Activated T-helper 1 cell treated with Interleukin-2 at 50 U/mL for 16 hours (primary cell): ENCODE measurements around the gene HTR2A.
A peak's percentile ranks its signal among the peaks of the same experiment; 100 is the strongest.

Experiments used
- DNase-seq: peaks from one replicate; pipeline ENCODE4 v3.0.0-alpha.2; 2020; ENCODE audit warnings: low read depth

HTR2A gene

DNA sequence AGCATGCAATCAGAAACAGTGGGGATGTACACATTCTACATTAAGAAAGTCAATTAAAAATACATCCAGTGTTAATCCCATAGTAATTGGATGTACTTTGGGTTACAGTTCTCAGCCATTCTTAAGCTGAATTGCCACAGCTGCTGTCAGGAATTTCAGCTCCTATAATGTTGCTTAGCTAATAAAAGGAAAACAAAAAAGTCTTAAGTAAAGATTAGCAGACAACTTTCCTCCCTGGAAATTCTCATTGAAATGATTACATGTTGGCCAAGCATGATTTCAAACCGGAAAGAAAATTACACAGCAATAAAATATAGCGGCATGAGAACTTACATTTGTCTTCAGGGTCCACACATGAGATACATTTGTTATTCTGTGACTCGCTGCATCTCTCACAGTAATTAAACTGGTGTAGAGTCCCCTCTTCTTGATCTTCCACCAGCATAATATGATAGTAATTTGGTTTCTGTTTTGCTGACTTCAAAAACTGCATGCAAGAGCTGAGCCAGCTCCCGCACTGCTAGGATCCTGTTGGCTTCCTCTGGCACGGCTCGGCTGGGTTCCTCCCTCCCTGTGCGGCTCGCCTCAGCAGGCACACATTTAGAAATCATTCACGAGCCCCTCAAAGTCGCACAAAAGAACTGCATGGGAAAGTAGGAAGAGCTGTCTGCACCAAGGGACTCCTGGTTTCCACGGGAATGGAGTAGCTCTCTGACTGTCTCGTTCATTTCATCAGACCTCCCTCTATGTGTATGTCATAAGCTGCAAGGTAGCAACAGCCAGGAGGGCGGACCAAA is at the start of gene HTR2A:
TSS of gene HTR2A (minus strand) at position 713 of the 797 bp plus-strand sequence. CDS start 1,147 bp downstream, outside the sequence.
- DNase-seq = no peak

DNA sequence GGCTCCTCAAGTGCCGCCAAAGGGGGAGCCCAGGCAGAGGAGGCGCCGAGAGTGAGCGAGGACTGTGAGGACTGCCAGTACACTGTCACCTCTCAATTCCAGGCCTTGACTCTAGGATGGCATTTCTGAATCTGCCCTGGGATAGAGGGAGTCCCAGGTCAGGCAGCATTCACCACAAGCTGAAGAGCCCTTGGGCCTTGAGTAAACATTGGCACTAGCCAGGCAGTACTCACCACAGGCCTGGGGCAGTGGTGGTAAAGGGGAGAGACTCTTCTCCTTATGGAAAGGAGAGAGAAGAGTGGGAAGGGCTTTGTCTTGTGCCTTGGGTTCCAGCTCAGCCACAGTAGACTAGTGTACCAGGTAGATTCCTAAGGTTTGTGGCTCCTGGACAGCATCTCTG is 39.7 kb upstream of the HTR2A start:
- no peak for DNase-seq

DNA sequence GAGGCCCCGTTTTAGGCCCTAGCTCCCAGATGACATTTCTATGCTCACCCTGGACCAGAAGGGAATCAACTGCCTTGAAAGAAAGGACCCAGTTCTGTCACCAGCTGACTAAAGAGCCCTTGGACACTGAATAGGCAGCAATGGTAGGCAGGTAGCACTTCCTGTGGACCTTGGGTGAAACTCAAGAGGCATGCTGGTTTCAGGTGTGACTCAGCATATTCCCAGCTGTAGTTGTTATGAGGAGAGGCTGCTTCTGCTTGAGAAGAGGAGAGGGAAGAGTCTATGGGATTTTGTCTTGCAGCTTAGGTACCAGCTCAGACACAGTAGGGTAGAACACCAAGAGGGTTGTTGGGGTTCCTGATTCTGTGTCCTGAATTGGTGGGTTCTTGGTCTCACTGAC is 37.9 kb upstream of the HTR2A start:
- no peak for DNase-seq

DNA sequence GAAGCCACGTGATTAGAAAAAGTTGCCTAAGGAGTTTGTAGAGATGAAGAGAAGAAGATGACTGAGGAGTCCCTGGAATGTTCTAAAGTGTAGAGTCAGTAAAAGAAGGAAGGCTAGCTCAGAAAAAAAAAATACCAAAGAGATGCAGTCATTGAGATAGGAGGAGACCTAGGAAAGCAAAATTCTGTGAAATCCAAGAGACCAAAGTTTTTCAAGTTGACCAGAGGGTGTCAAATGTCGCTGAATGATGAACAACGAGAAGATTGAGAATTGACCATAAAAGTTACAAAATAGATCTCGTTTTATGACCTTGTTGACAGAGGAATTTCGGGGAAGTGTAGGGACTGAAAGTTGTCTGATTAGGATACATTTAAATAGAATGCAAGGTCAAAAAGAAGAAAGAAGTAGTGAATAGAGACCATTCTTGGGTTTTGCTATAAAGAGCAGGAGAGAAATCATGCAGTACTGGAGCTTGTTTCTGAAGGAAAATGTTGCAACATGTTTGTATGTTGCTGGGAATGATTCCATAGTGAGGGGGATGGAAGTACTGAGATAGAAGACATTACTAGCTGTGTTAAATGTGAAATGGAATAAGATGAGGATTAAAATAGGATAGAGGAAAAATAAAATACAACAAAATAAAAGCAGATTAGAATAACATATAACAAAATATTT is 30.2 kb upstream of the HTR2A start:
- no peak for DNase-seq

DNA sequence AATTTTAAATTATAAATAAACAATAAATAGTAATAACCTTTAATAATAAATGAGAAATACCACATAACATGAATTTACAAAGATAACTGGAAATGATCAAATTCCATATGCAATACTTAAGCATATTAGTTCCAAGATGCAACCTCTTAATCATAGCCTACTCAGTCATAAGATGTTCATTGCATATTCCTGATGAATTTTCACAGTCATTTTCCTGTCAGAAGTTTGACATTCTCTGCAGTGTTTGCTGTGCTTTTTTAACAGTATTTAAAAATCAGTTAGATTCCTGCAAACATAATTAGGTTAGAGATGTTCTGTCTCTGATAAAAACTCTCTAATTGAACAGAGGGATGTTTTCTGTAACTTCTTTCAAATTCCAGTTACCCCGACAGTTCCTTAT is 28.6 kb upstream of the HTR2A start:
- no peak for DNase-seq

DNA sequence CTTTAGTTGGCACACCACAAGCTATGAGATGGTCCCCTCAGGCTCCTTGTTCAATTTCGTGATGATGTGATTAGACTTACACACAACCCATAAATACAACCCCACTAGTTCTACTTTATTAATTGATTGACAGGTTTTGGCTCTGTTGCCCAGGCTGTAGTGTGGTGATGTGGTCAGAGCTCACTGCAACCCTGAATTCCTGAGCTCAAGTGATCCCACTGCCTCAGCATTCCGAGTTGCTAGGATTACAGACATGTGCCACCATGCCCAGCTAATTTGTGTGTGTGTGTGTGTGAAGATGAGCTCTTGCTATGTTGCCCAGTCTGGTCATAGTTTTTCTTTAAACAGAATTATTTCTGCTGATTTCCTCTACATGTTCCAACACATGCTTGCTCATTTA is 17.5 kb upstream of the HTR2A start:
- no peak for DNase-seq

DNA sequence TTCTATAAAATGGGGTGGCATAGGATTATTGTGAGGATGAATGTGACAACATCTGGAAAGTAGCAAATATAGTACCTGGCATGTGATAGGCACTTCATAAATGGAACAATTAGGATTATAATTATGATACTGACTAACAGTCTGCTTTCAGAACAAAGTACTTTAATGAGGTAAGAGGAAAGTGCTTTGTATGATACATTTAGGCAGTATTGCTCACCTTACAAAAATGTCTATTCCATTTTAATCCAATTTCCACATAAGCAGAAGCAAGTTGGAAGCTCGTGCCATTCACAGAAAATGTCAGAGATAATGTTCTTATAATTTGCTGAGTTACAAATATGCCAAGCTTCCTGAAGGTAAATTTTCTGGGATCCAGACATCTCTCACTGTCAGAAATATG is 16.9 kb upstream of the HTR2A start:
- no peak for DNase-seq

DNA sequence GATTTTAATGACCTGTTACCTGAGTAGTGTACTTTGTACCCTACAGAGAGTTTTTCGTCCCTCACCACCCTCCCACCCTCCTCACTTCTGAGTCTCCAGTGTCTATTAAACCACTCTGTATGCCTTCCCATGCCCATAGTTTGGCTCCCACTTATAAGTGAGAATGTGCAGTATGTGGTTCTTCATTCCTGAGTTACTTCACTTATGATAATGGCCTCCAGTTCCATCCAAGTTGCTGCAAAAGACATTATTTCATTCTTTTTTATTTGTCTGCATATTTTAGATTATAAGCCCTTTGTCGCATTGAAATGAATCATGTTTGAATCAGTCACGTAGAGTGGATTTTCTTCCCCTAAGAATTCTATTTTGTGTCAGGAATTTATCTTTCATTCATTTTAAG is 12.2 kb upstream of the HTR2A start:
- no peak for DNase-seq

DNA sequence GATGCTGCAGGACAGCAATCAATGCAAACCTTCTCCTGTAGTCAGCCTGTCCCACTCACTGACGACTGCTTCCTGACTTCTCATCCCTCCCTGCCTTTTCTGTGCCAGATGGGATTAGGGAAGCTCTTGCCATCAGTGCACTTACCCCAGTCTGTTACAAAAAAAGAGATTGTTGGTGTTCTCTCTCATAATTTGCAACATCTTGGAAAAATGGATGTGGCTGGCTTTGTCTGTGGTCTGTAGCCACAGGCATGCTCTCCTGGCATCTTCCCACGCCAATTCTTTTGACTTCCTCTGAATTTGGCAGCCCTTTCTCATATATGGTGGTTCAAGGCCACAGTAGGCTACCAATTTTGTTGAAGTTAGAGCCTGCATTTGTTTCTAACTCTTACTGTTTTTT is 11.6 kb upstream of the HTR2A start:
- DNase-seq = no peak

DNA sequence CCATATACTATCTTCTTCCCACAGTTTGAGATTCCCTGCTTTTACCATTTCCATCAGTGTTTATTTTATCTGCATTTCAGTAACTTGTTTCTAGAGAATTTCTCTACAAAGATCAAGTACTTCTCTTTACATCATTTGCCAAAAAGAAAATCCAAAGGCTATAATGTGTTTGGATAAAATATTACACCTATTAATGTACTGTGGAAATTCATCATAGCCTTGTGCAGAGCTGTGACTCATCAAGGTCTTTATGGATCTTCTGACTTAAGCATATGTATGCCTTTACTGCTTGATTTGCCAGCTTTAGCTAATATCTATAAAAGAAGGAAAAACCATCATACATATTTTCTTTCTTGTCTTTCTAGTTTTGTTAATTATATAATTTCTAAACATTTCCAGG is 9.6 kb upstream of the HTR2A start:
- DNase-seq = no peak

DNA sequence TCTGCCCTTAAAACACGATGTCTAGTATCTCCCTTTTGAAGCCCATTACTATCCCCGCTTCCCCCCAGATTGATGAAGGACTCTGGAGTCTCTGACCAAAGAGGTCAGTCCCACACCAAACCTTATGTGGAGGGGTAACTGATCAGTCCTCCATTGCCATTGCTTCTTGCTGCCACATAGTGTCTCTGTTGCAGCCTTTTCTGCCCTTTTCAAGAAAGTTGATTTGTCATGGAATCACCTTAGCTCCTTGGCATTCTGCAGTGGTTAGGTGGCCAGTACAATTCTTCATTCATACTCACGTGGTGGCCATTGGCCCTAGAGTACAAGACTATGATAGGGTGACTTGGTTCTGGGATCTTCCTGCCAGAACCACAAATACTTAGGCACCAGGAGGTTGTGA is 8.4 kb upstream of the HTR2A start:
- no peak for DNase-seq

DNA sequence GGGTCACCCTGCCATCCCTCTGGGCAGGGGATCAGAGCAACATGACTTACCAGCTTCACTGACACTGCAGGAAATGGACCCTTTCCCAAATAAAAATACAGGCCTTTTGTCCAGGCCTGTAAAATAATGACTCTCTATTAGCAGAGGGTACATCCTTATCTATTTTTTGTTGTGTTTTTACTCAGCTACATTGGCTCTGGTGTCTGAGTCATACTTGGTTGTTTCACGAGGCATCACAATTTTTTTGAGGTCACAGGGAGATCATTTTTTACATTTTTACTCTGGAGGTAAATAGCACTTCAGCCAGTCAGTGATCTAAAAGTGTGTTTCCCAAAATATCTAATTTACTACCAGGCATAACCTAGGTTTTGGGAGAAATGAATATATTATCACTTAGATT is 6.9 kb upstream of the HTR2A start:
- no peak for DNase-seq

DNA sequence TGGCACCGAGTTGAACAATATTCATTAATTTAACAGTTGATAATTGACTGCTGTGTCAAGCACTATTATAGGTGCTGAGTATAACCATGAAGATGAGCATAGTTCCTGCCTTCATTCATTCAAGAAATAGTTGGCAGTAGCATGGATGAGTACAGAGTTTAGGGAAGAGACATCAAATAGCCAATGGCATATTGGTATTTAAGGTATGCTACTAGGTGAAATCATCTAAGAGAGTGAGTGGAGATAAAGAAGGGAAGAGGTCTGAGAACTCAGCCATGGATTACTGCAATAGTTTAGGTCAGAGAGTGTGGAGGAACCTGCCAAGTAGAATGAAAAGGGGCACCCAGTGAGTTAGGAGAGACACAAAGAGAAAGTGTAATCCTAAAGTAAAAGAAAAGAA is 4.9 kb upstream of the HTR2A start:
- no peak for DNase-seq

DNA sequence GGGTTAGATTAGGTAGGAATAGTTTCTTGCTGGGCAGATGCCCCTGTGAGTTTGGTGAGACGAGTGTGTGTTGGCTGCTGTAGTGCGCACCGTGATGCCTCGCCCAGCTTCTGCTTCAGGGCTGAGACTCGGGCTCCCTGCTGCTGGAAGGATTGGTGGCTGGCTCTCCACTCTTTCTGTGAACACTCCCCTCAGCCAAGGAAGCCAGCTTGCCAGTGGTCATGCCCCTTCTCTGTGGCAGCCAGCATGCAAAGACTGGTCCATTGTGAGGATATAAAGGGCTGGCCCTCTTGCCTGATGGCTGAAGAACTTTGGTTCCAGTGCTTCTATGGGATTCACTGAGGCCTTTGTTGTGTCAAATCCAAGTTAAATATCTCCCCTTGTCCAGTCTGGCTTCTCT is 2.9 kb upstream of the HTR2A start:
- no peak for DNase-seq

DNA sequence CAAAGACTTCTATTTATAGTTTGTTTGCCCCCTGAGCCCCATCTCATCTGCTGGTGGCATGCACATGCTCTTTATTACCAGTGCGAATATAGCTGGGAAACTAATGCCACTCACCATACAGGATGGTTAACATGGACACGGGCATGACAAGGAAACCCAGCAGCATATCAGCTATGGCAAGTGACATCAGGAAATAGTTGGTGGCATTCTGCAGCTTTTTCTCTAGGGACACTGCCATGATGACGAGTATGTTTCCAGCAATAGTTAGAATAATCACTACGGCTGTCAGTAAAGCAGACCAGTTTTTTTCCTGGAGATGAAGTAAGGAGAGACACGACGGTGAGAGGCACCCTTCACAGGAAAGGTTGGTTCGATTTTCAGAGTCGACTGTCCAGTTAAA is 1.5 kb downstream of the HTR2A start:
- no peak for DNase-seq

DNA sequence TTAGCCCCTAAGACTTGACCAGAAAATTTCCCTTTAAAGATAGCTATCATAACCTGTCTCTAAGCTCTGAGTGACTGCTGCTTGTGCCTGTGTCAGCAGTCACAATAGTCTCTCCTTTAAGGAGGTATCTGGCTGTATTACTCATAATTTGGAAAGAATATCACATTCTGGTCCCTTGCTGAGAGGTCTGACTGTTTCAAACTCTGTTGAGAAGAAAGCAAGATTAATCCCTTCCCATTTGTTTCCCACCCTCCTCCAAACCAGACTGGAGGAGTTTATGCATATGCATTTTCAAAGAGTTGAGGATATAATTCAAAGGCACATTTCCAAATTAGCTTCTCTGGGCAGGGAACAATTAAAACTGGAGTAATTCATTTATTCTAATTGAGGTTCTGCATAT is 2.3 kb downstream of the HTR2A start:
- no peak for DNase-seq

DNA sequence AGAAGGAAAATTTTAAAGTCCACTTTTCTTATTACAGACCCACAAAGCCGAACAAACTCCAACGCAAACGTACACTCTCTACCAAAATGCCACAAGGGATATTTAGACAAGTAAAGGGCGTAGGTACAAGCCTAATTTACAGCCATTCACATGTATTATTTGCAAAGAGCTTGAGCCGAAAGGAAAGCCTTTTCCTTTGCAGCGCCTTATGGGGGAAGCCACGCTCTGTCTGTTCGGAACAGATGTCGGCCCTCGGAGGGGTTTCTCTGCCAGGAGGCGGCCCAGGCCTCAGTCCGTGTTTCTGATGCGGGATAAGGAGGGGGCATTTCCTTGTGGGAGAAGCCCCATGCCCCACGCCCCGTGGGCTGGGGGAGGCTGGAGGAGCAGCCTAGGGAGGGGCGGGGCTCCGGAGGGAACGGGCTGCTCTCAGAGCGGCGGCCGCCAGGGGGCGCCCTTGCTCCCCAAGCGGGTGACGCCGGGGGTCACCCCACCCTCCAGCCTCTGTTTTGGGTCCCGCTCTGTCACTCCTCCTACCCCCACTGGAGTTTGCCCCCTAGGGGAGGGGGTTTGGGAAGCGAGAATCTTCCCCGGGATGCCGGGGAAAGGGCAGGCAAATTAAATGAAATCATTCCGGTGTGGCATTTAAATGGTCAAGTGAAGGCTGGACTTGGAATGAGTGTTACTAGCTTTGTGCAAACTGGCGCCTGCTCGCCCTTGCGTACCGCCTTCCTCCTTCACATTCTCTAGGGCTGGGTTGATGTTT is 2.9 kb downstream of the HTR2A start:
- peak; percentile 41 for DNase-seq

DNA sequence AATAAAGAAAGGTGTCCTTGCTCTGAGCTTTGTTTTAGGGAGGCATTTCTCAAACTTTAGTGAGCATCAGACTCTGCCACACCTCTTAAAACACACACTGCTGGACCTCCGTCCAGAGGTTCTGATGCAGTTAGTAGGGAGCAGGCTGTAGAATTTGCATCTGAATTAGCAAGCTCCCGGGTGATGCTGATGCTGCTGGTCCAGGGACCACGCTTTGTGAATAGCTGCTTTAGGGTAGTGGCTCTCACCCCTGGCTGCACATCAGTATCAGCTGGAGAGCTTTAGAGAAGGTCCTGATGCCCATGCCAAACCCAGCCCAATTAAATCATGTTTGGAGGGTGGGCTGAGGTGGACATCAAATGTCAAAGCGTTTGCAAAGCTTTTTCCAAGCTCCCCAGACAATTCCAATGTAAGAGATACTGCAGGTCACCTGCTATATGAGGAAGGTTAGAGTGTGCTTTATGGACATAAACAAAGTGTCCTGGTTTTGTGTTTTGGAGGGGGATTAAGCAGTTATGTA is 3.6 kb downstream of the HTR2A start:
- no peak for DNase-seq

DNA sequence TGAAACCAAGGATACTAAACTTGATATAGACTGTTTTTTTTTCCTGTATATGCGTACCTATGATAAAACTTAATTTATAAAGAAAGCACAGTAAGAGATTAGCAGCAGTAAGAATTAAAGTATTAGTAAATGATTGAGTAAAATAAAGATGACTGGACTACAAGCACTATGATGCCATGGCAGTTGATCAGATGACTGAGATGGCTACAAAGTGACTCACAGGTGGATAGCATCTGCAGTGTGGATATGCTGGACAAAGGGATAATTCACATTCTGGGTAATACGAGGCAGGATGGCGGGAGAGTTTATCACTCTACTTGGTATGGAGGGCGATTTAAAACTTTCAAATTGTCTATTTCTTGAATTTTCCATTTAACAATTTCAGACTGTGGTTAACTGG is 11.8 kb downstream of the HTR2A start:
- no peak for DNase-seq

DNA sequence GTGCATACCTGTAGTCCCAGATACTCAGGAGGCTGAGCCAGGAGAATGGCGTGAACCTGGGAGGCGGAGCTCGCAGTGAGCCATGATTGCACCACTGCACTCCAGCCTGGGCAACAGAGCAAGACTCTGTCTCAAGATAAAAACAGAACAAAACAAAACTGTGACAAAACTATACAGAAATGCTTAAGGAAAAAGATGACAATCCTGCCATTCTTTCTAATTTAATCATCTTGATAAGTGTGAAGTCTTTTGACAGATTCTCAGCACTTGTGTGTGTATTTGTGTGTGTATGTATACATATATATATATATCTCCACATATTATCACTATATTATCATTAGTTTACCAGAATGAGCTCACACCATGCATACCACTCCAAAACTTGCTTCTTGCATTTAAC is 12.3 kb downstream of the HTR2A start:
- DNase-seq = no peak

DNA sequence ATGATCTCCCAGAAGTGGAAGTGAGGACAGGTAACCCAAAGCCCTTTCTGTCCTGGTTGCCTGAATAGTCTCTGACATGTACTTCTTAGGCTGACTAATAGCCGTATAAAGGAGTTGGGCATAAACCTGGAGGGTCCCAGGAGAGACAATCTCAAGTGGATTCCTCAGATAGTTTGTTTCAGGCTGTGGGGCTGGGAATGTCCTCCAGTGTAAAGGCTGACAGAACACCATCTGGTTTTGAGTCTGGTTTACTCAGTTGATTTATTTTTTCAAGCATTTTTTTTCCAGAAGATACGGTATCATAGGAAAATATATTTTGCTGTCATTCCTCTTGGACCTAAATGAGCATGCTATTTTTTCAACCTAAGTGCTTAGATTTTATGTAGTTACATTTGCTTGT is 15.2 kb downstream of the HTR2A start:
- no peak for DNase-seq

DNA sequence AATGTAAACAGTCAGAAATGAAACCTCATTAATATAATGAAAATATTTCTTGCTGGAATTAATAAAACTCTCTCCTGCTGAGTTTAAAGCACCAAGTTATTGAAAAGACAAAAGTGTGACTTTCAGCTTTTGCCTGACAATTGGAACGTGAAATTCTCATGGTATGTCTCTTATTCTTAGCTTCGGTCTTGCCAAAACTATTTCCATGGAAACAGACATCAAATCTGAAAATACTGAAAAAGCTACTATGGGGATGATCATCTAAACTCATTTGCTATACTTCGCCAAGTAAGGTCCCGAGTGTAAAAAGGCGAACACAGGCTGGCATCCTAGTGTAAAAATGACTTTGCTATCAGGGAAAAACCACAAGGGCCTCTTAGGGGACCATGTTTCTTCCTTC is 22.8 kb downstream of the HTR2A start:
- no peak for DNase-seq

DNA sequence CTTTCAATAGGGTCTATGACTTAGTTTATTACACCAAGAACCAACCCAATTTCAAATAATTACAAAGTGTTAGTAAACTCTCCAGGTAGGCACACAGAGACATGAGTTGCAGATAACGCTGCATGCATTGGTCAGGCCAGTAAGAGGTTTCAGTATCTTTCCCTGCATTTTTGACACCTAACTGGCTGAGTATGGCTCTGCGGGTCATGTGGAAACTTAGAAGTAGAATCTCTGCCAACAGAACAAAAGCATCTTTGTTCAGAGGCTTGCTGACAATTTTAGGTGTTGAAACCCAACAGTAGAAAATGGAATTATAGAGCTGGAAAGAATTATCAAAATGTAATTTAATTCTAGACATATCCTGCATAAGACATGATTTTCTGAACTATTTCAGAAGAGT is 25.3 kb downstream of the HTR2A start:
- DNase-seq = no peak
